ENCODE results near the gene SLC13A3. TPM values are rescaled to one million over a fixed set of nuclear protein-coding genes. Genes with fewer than 3 reads are reported as not detected.

SLC13A3 gene
- total and polyA plus RNA-seq, 2 of the 4 experiments (the other 2 are of a cell fraction) = 2.5 to 4.2 TPM

DNA sequence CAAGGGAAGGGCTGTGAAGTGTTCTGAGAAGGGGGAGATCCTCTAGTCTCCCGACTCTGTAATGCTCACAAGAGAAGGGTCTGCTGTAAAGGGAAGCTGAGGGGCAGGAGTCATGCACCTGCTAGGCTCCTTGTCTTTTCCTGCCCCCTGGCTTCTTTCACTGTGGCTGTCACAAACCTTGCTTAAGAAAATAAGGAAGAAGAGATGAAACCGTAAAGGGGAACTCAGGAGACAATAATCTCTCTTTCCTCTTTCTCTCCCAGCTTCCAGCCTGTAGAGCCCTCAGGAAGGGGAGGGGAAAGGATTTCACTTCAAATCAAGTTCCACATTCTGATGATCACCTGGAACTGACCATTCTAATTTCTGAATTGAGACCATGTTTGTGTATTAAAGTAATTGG, 26.3 kb downstream of the SLC13A3 start:
- Histone ChIP-seq H3K23ac (ENCODE audit: low read depth, low read length) (no peak overlapping the region), H3K79me1 (ENCODE audit: low read depth in 1 of 2, low read length in 2 of 2) (no peaks in the 10 kb centered on the region), H2AK9ac (replicated peaks; ENCODE audit: low read depth, low read length, poor library complexity) (no peak overlapping the region), H4K5ac (ENCODE audit: low read depth, low read length) (no peak overlapping the region), H4K91ac (ENCODE audit: insufficient read depth, low read depth, low read length) (no peak overlapping the region), H2AK5ac (ENCODE audit: low read depth, low read length) (no peak overlapping the region), H3K4ac (ENCODE audit: low read depth, low read length) (no peak overlapping the region), H3K14ac (replicated peaks; ENCODE audit: low read depth, low read length) (no peak overlapping the region), H3K9me1 (ENCODE audit: insufficient read depth, low read length) (no peaks in the 10 kb centered on the region), H3K18ac (ENCODE audit: low read depth, low read length) (no peak overlapping the region), H3K9me3 (ENCODE audit: control insufficient read depth, insufficient read depth, low read length) (peaks cover 2% of the 10 kb centered on the region; the same call in 1 of the 2 replicates), H2BK5ac (ENCODE audit: low read depth, low read length, poor library complexity, severe bottlenecking) (no peak overlapping the region), H3K27me3 (ENCODE audit: control insufficient read depth, insufficient read depth, low read length) (no peaks in the 10 kb centered on the region; the same call in 1 of the 2 replicates), H4K20me1 (ENCODE audit: insufficient read depth, low read length) (no peaks in the 10 kb centered on the region), H2BK15ac (ENCODE audit: low read depth, low read length) (no peak overlapping the region), H3K4me3 (ENCODE audit: insufficient read depth, low read depth, low read length) (no peak overlapping the region), H3K4me2 (ENCODE audit: low read depth, low read length) (no peak overlapping the region), H2AFZ (replicated peaks; ENCODE audit: low read length, poor library complexity) (no peak overlapping the region), H3K36me3 (ENCODE audit: control insufficient read depth, insufficient read depth, low read length) (no peaks in the 10 kb centered on the region), H3K56ac (ENCODE audit: extremely low read depth, insufficient read depth, low read length) (no peak overlapping the region), H4K8ac (ENCODE audit: low read depth in 2 of 2, low read length in 2 of 2) (no peak overlapping the region), H2BK20ac (ENCODE audit: low read depth, low read length) (no peak overlapping the region), H3K27ac (ENCODE audit: insufficient read depth, low read length) (no peak overlapping the region), H2BK120ac (ENCODE audit: low read depth, low read length) (no peak overlapping the region), H3K9ac (ENCODE audit: low read depth, low read length) (no peak overlapping the region), H3K4me1 (ENCODE audit: control insufficient read depth, insufficient read depth, low read length) (peaks cover 2% of the 10 kb centered on the region; the same call in 1 of the 2 replicates)
- no TSS peak for BruUV-seq (replicated peaks)
- in situ Hi-C loops (cut with MboI; ENCODE audit: low sequenced_read_pairs) (no loop called here), dilution Hi-C loops (cut with HindIII; ENCODE audit: low sequenced_read_pairs, unreplicated experiment) (no loop called here), intact Hi-C loops (cut with micrococcal nuclease) (no loop called here)
- WGBS, 2 experiments (ENCODE audit: extremely low coverage in 2 of 2, insufficient read length in 1 of 2) = no CpG with 5 or more reads among the region's 2 CpGs
- DNase-seq = no peak
- no peak for ATAC-seq (ENCODE audit: low read depth)
- POLR2A ChIA-PET (ENCODE audit: unreplicated experiment) = no interaction called here
- CTCF ChIA-PET = no interaction called here
- TF ChIP-seq, protein P1, sequence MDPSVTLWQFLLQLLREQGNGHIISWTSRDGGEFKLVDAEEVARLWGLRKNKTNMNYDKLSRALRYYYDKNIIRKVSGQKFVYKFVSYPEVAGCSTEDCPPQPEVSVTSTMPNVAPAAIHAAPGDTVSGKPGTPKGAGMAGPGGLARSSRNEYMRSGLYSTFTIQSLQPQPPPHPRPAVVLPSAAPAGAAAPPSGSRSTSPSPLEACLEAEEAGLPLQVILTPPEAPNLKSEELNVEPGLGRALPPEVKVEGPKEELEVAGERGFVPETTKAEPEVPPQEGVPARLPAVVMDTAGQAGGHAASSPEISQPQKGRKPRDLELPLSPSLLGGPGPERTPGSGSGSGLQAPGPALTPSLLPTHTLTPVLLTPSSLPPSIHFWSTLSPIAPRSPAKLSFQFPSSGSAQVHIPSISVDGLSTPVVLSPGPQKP (IDR thresholded peaks at IDR 0.05; ENCODE audit: borderline replicate concordance, low read depth, low read length) = no peak
- TF ChIP-seq, protein P2, sequence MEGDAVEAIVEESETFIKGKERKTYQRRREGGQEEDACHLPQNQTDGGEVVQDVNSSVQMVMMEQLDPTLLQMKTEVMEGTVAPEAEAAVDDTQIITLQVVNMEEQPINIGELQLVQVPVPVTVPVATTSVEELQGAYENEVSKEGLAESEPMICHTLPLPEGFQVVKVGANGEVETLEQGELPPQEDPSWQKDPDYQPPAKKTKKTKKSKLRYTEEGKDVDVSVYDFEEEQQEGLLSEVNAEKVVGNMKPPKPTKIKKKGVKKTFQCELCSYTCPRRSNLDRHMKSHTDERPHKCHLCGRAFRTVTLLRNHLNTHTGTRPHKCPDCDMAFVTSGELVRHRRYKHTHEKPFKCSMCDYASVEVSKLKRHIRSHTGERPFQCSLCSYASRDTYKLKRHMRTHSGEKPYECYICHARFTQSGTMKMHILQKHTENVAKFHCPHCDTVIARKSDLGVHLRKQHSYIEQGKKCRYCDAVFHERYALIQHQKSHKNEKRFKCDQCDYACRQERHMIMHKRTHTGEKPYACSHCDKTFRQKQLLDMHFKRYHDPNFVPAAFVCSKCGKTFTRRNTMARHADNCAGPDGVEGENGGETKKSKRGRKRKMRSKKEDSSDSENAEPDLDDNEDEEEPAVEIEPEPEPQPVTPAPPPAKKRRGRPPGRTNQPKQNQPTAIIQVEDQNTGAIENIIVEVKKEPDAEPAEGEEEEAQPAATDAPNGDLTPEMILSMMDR (conservative IDR thresholded peaks at IDR 0.05; ENCODE audit: low read depth, low read length) = no peak
- TF ChIP-seq MXI1 (IDR thresholded peaks at IDR 0.05; ENCODE audit: borderline replicate concordance, low read depth, low read length) (no peak), CEBPB (IDR thresholded peaks at IDR 0.05; ENCODE audit: low read depth, low read length) (no peak), RCOR1 (IDR thresholded peaks at IDR 0.05; ENCODE audit: insufficient replicate concordance, low read length) (no peak), NFE2L2 (IDR thresholded peaks at IDR 0.05; ENCODE audit: low read depth, low read length) (no peak), RFX5 (IDR thresholded peaks at IDR 0.05; ENCODE audit: low read depth, low read length) (no peak), RAD21 (IDR thresholded peaks at IDR 0.05; ENCODE audit: low read length) (no peak)
- TF ChIP-seq, protein P3, sequence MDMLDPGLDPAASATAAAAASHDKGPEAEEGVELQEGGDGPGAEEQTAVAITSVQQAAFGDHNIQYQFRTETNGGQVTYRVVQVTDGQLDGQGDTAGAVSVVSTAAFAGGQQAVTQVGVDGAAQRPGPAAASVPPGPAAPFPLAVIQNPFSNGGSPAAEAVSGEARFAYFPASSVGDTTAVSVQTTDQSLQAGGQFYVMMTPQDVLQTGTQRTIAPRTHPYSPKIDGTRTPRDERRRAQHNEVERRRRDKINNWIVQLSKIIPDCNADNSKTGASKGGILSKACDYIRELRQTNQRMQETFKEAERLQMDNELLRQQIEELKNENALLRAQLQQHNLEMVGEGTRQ (IDR thresholded peaks at IDR 0.05; ENCODE audit: low read depth, low read length) = no peak
